Vagina (tissue), 2 donors: ENCODE measurements around the gene BIRC6. TPM values are rescaled to one million over a fixed set of nuclear protein-coding genes. Genes with fewer than 3 reads are reported as not detected.
"Not testable (repeated sequence)": the region's sequence is repeated elsewhere in the genome, so short reads cannot be mapped to it uniquely, and the experiment has no call there.

ENCODE experiments used
- DNase-seq, 2 donors: peaks; one replicate each; pipeline ENCODE4 v3.0.0-alpha.2; 2017; ENCODE audit errors: extremely low spot score in 2 of 2
- H3K27ac ChIP-seq: fragments of 200-600 bp; sonication (generic); one replicate; pipeline ENCODE4 v1.5.1; 2019
- H3K27me3 ChIP-seq: fragments of 200-600 bp; sonication (generic); one replicate; pipeline ENCODE4 v1.5.1; 2019
- H3K36me3 ChIP-seq, 2 donors: fragments of 200-600 bp; sonication (generic); one replicate each; pipeline ENCODE4 v1.5.1; 2017 to 2019
- H3K4me1 ChIP-seq: fragments of 200-600 bp; sonication (generic); one replicate; pipeline ENCODE4 v1.5.1; 2019
- H3K4me3 ChIP-seq, 2 donors: fragments of 200-600 bp; sonication (generic); 1 replicate in 1 of 2; 2 replicates in 1 of 2; pipeline ENCODE4 v1.5.1; 2016 to 2019
- H3K9me3 ChIP-seq: fragments of 200-600 bp; sonication (generic); one replicate; pipeline ENCODE4 v1.5.1; 2019
- POLR2A ChIP-seq, 2 donors: fragments of 450-650 bp; IDR thresholded peaks; one replicate each; pipeline ENCODE4 v1.6.1; 2017; ENCODE audit warnings: antibody characterized with exemption in 2 of 2, mild to moderate bottlenecking in 2 of 2, moderate library complexity in 2 of 2
- POLR2AphosphoS5 ChIP-seq, 2 donors: sonication (generic); formaldehyde crosslinking; IDR thresholded peaks; one replicate each; pipeline ENCODE4 v1.9.0; 2017; ENCODE audit warnings: antibody characterized with exemption in 2 of 2, mild to moderate bottlenecking in 2 of 2, low read depth in 1 of 2; ENCODE audit not compliant: insufficient read depth in 1 of 2
- intact Hi-C: fragments of 100-400 bp; cut with DNase I; formaldehyde crosslinking; loops from one replicate; pipeline ENCODE4 v1.15.1; 2023
- total RNA-seq: library from RNA; depleted of rRNA; stranded (reverse); fragments of >200 nt; gene quantifications from one replicate; pipeline ENCODE4 v1.2.3, GENCODE V29; 2016
- TF ChIP-seq, protein P1 (sequence below), 3 experiments: fragments of 450-650 bp in 2 of 3; fragments of 200-600 bp in 1 of 3; sonication (generic) in 1 of 3; IDR thresholded peaks; one replicate each; pipeline ENCODE4 v1.5.1; 2017 to 2019; ENCODE audit warnings: antibody characterized with exemption in 3 of 3, mild to moderate bottlenecking in 2 of 3, moderate library complexity in 2 of 3

The BIRC6 gene
- total RNA-seq, 1 donor from 2014 or later: 92.8 TPM

- Histone ChIP-seq H3K4me3 (peak overlapping the region; percentile 70 to 82), H3K9me3 (no peaks in the 10 kb centered on the region), H3K27ac (no peak overlapping the region), H3K27me3 (no peaks in the 10 kb centered on the region), H3K4me1 (peaks cover 26% of the 10 kb centered on the region), H3K36me3 (peaks cover 0 to 5% of the 10 kb centered on the region in 2 donors)
- intact Hi-C loops: no loop called here
- TF ChIP-seq POLR2A (IDR thresholded peaks at IDR 0.05) (no peak), POLR2AphosphoS5 (IDR thresholded peaks at IDR 0.05; ENCODE audit: insufficient read depth in 1 of 2, low read depth in 1 of 2) (no peak)
- DNase-seq: no peak
Measured at GRCh38 chr2:32626639-32627221, 269.9 kb downstream of the BIRC6 start.

DNA sequence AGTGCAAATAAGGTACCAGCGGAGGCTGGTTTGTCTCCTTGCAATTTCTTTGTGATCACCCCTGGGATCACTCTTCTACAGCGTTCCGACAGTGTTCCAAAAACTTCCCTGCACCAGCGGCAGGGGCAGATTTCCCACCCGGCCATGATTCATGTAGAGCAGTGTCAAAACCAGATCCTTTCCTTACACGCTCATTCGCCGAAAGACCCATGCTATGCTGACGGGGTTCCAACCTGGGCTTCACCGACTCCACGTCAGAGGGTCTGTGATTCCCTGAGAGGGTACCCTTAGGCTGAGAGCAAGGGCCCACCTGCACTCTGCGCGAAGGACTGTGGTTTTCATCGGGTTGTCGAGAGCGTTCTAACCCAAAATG is 270.6 kb downstream of the BIRC6 start:
- DNase-seq: no peak
- intact Hi-C loops: no loop called here
- peaks cover 0 to 5% of the 10 kb centered on the region in 2 donors for H3K36me3 ChIP-seq
- no peaks in the 10 kb centered on the region for H3K27me3 ChIP-seq
- peaks cover 25% of the 10 kb centered on the region for H3K4me1 ChIP-seq
- H3K9me3 ChIP-seq: no peaks in the 10 kb centered on the region
- TF ChIP-seq, protein P1, sequence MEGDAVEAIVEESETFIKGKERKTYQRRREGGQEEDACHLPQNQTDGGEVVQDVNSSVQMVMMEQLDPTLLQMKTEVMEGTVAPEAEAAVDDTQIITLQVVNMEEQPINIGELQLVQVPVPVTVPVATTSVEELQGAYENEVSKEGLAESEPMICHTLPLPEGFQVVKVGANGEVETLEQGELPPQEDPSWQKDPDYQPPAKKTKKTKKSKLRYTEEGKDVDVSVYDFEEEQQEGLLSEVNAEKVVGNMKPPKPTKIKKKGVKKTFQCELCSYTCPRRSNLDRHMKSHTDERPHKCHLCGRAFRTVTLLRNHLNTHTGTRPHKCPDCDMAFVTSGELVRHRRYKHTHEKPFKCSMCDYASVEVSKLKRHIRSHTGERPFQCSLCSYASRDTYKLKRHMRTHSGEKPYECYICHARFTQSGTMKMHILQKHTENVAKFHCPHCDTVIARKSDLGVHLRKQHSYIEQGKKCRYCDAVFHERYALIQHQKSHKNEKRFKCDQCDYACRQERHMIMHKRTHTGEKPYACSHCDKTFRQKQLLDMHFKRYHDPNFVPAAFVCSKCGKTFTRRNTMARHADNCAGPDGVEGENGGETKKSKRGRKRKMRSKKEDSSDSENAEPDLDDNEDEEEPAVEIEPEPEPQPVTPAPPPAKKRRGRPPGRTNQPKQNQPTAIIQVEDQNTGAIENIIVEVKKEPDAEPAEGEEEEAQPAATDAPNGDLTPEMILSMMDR (IDR thresholded peaks at IDR 0.05): no peak
- TF ChIP-seq POLR2A (IDR thresholded peaks at IDR 0.05) (no peak), POLR2AphosphoS5 (IDR thresholded peaks at IDR 0.05; ENCODE audit: insufficient read depth in 1 of 2, low read depth in 1 of 2) (no peak)
- peak overlapping the region; percentile 70 to 82 for H3K4me3 ChIP-seq
- H3K27ac ChIP-seq: peak overlapping the region; percentile 17

- Histone ChIP-seq H3K9me3 (no peaks in the 10 kb centered on the region), H3K36me3 (peaks cover 0 to 5% of the 10 kb centered on the region in 2 donors), H3K27me3 (no peaks in the 10 kb centered on the region), H3K4me3 (peak within 1 kb of the TSS; percentile 70 to 82), H3K27ac (peak within 1 kb of the TSS; percentile 17), H3K4me1 (peaks cover 23% of the 10 kb centered on the region)
- TF ChIP-seq POLR2AphosphoS5 (IDR thresholded peaks at IDR 0.05; ENCODE audit: insufficient read depth in 1 of 2, low read depth in 1 of 2) (peak; percentile 77 to 96), POLR2A (IDR thresholded peaks at IDR 0.05) (no peak)
- TF ChIP-seq, protein P1 (IDR thresholded peaks at IDR 0.05): no peak
- intact Hi-C loops: no loop called here
- peak; percentile 93 to 98 for DNase-seq
Measured at GRCh38 chr2:32627814-32628579, 271.2 kb downstream of the BIRC6 start, which contains the start of gene TTC27. Gene TTC27, plus strand, starts transcription at chr2:32628050. Its CDS starts 243 bp downstream, at chr2:32628293.

GRCh38 chr2:32632089-32632488 is 275.3 kb downstream of the BIRC6 start:
- Histone ChIP-seq H3K27ac (no peak overlapping the region), H3K27me3 (no peaks in the 10 kb centered on the region), H3K36me3 (peaks cover 0 to 23% of the 10 kb centered on the region in 2 donors), H3K9me3 (no peaks in the 10 kb centered on the region), H3K4me3 (no peak overlapping the region), H3K4me1 (peaks cover 20% of the 10 kb centered on the region)
- TF ChIP-seq, protein P1 (IDR thresholded peaks at IDR 0.05): no peak
- no peak for TF ChIP-seq POLR2A (IDR thresholded peaks at IDR 0.05)
- TF ChIP-seq POLR2AphosphoS5 (IDR thresholded peaks at IDR 0.05; ENCODE audit: insufficient read depth in 1 of 2, low read depth in 1 of 2): no peak
- DNase-seq: no peak
- intact Hi-C loops: no loop called here

DNA sequence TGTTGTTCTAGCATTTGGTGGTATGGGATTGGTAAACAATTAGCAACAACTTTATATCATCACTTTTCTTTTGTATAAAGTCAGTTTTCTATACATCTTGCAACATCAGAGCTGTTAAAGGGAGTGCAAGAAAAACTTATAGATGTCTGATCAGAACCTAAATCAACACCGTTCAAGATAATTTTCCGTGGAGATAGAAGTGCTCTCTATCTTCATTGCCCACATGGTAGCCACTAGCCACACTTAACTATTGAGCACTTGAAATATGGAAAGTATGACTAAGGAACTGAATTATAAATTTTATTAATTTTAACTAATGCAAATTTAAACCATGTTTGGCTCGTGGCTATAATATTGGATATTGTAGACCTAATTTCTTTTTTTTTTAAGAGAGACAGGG is 276.2 kb downstream of the BIRC6 start:
- no peak for TF ChIP-seq POLR2A (IDR thresholded peaks at IDR 0.05)
- no peak for TF ChIP-seq POLR2AphosphoS5 (IDR thresholded peaks at IDR 0.05; ENCODE audit: insufficient read depth in 1 of 2, low read depth in 1 of 2)
- TF ChIP-seq, protein P1 (IDR thresholded peaks at IDR 0.05): no peak
- no peaks in the 10 kb centered on the region for H3K9me3 ChIP-seq
- peaks cover 17% of the 10 kb centered on the region for H3K4me1 ChIP-seq
- H3K4me3 ChIP-seq: no peak overlapping the region
- peaks cover 0 to 23% of the 10 kb centered on the region in 2 donors for H3K36me3 ChIP-seq
- DNase-seq: no peak
- no peak overlapping the region for H3K27ac ChIP-seq
- H3K27me3 ChIP-seq: no peaks in the 10 kb centered on the region
- intact Hi-C loops: no loop called here

DNA sequence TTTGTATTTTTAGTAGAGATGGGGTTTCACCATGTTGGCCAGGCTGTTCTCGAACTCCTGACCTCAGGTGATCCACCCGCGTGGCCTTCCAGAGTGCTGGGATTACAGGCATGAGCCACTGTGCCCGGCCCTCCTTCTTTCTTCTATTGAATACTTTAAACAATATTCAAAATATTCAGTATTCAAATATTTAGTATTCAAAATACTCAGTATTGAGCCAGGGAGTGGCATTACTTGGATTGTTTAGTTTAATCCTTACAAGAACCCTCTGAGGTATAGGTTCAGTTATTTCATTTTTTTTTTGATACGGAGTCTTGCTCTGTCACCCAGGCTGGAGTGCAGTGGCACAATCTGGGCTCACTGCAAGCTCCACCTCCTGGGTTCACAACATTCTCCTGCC is 281.7 kb downstream of the BIRC6 start:
- H3K4me3 ChIP-seq, H3K27ac ChIP-seq, H3K4me1 ChIP-seq, H3K9me3 ChIP-seq, DNase-seq, intact Hi-C loops, H3K27me3 ChIP-seq: not testable (repeated sequence)
- peaks cover 0 to 67% of the 10 kb centered on the region in 2 donors for H3K36me3 ChIP-seq
